ENCODE data around the gene CDKAL1. TPM values are rescaled to one million over a fixed set of nuclear protein-coding genes. Genes with fewer than 3 reads are reported as not detected.

CDKAL1 gene
- total and polyA plus RNA-seq, 2 of the 8 experiments (the other 6 are each of a cell fraction or from before 2014, with no cell fraction given) = 8.4 to 24.6 TPM

DNA sequence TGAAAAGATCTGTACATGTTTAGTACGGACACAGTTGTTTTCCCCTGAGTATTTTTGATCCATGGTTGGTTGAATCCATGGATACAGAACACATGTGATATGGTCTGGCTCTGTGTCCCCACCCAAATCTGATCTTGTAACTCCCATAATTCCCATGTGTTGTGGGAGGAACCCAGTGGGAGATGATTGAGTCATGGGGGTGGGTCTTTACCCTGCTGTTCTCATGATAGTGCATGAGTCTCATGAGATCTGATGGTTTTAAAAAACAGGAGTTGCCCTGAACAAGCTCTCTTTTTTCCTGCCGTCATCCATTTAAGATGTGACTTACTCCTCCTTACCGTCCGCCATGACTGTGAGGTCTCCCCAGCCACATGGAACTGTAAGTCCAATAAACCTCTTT is 139.2 kb downstream of the CDKAL1 start:
- Histone ChIP-seq H3K4me1 (replicated peaks in 1 of 4; ENCODE audit: control insufficient read depth in 3 of 4, insufficient read depth in 4 of 4, low read length in 3 of 4) (no peaks in the 10 kb centered on the region), H3K23me2 (ENCODE audit: low read depth, low read length) (no peaks in the 10 kb centered on the region; the same call in 1 of the 2 replicates), H3K79me2 (ENCODE audit: control insufficient read depth in 1 of 2, insufficient read depth in 2 of 2, low read length in 2 of 2) (0 out of 4 replicates have a peak, but pooled peaks cover 0 to 3% of the 10 kb centered on the region in 2 experiments), H3K9ac (replicated peaks in 1 of 4; ENCODE audit: extremely low read depth in 1 of 4, low read depth in 3 of 4, low read length in 3 of 4) (no peak overlapping the region), H4K20me1 (replicated peaks in 1 of 2; ENCODE audit: control insufficient read depth in 1 of 2, insufficient read depth in 2 of 2, low read length in 2 of 2) (no peaks in the 10 kb centered on the region), H2BK20ac (ENCODE audit: low read length) (no peak overlapping the region), H2BK15ac (ENCODE audit: low read length) (no peak overlapping the region), H2BK12ac (ENCODE audit: low read depth, low read length) (no peak overlapping the region), H2BK120ac (replicated peaks; ENCODE audit: low read depth, low read length) (no peak overlapping the region), H3K18ac (ENCODE audit: extremely low read depth, low read length) (no peak overlapping the region), H3K4me3 (ENCODE audit: extremely low read depth in 1 of 4, insufficient read depth in 2 of 4, low read depth in 3 of 4, low read length in 4 of 4) (no peak overlapping the region), H4K5ac (ENCODE audit: insufficient read length, low read depth, low read length) (no peak overlapping the region), H3K9me3 (ENCODE audit: insufficient read depth in 2 of 2, low read depth in 1 of 2, low read length in 1 of 2) (no peaks in the 10 kb centered on the region), H3K14ac (ENCODE audit: insufficient read length) (no peak overlapping the region), H3K27me3 (replicated peaks in 1 of 4; ENCODE audit: control insufficient read depth in 3 of 4, extremely low read depth in 1 of 4, insufficient read depth in 3 of 4, low read length in 3 of 4) (no peaks in the 10 kb centered on the region), H3K79me1 (ENCODE audit: low read depth, low read length) (no peaks in the 10 kb centered on the region), H4K8ac (ENCODE audit: extremely low read depth, insufficient read depth, low read length) (no peak overlapping the region), H3K4me2 (ENCODE audit: insufficient read depth in 1 of 2, low read depth in 2 of 2, low read length in 2 of 2) (no peak overlapping the region), H3K27ac (ENCODE audit: low read depth, low read length) (no peak overlapping the region), H4K91ac (replicated peaks; ENCODE audit: insufficient read length, low read length) (no peak overlapping the region), H3K4ac (replicated peaks; ENCODE audit: insufficient read length, low read depth, low read length) (no peak overlapping the region), H2AFZ (ENCODE audit: low read length) (no peak overlapping the region), H3K36me3 (ENCODE audit: control insufficient read depth in 2 of 4, insufficient read depth in 4 of 4, low read length in 3 of 4) (no peaks in the 10 kb centered on the region), H2BK5ac (ENCODE audit: low read depth, low read length) (no peak overlapping the region), H3K56ac (replicated peaks; ENCODE audit: insufficient read length, low read depth, low read length) (no peak overlapping the region), H2AK5ac (ENCODE audit: low read depth, low read length) (no peak overlapping the region), H3K23ac (ENCODE audit: insufficient read length) (no peak overlapping the region)
- DNase-seq (ENCODE audit: low read depth in 1 of 2, low spot score in 2 of 2) = no peak
- no peak for FAIRE-seq
- CTCF ChIA-PET (ENCODE audit: partially characterized antibody) = no interaction called here
- POLR2A ChIA-PET (ENCODE audit: partially characterized antibody) = no interaction called here
- WGBS, 2 experiments (ENCODE audit: extremely low coverage in 1 of 2, insufficient coverage in 1 of 2, insufficient read length in 1 of 2, insufficient replicate concordance in 2 of 2, low coverage in 1 of 2, low lambda C conversion rate in 2 of 2, missing lambda C conversion rate in 1 of 2) = 88% methylated on average over 4 of the region's 4 CpGs; no CpG with 5 or more reads in 1 of the 2 experiments
- no peak for TF ChIP-seq POLR2A (IDR thresholded peaks at IDR 0.05; ENCODE audit: control extremely low read depth in 1 of 2, low read depth in 2 of 2, low read length in 2 of 2)
- no peak for TF ChIP-seq RAD21 (IDR thresholded peaks at IDR 0.05 in 1 of 2, conservative IDR thresholded peaks at IDR 0.05 in 1 of 2; ENCODE audit: low read depth in 2 of 2, low read length in 2 of 2)
- TF ChIP-seq KDM5A (IDR thresholded peaks at IDR 0.05; ENCODE audit: low read length) = no peak
- no peak for TF ChIP-seq CTBP2 (IDR thresholded peaks at IDR 0.05; ENCODE audit: borderline replicate concordance, insufficient read depth, insufficient read length, low read length)
- TF ChIP-seq GABPA (IDR thresholded peaks at IDR 0.05; ENCODE audit: borderline replicate concordance, insufficient read depth, low read length) = no peak
- no peak for TF ChIP-seq RXRA (IDR thresholded peaks at IDR 0.05; ENCODE audit: insufficient read depth, low read depth, low read length)
- TF ChIP-seq, protein P1, sequence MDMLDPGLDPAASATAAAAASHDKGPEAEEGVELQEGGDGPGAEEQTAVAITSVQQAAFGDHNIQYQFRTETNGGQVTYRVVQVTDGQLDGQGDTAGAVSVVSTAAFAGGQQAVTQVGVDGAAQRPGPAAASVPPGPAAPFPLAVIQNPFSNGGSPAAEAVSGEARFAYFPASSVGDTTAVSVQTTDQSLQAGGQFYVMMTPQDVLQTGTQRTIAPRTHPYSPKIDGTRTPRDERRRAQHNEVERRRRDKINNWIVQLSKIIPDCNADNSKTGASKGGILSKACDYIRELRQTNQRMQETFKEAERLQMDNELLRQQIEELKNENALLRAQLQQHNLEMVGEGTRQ (IDR thresholded peaks at IDR 0.05; ENCODE audit: low read length) = no peak
- no peak for TF ChIP-seq SUZ12 (IDR thresholded peaks at IDR 0.05; ENCODE audit: low read length)
- TF ChIP-seq, protein P2, sequence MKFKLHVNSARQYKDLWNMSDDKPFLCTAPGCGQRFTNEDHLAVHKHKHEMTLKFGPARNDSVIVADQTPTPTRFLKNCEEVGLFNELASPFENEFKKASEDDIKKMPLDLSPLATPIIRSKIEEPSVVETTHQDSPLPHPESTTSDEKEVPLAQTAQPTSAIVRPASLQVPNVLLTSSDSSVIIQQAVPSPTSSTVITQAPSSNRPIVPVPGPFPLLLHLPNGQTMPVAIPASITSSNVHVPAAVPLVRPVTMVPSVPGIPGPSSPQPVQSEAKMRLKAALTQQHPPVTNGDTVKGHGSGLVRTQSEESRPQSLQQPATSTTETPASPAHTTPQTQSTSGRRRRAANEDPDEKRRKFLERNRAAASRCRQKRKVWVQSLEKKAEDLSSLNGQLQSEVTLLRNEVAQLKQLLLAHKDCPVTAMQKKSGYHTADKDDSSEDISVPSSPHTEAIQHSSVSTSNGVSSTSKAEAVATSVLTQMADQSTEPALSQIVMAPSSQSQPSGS (IDR thresholded peaks at IDR 0.05; ENCODE audit: low read length) = no peak
- TF ChIP-seq SAP30 (IDR thresholded peaks at IDR 0.05; ENCODE audit: insufficient read depth, insufficient replicate concordance, low read length) = no peak
- no peak for TF ChIP-seq EZH2 (IDR thresholded peaks at IDR 0.05; ENCODE audit: low read depth, low read length, severe bottlenecking)

Data from H1 (cell line).